ENCODE data around the gene INPP1.

The INPP1 gene

GRCh38 chr2:190380962-190381412 is 37.6 kb downstream of the INPP1 start:
- no peak for TF ChIP-seq CTCF (IDR thresholded peaks at IDR 0.05; ENCODE audit: low read depth, low read length, missing control alignments)
- no peak overlapping the region for H3K4me3 ChIP-seq (ENCODE audit: low read depth, low read length)
- in situ Hi-C loops (cut with HindIII; ENCODE audit: low sequenced_read_pairs), result no loop called here
- no peak for DNase-seq (ENCODE audit: low read depth)

GRCh38 chr2:190382851-190383250 is 39.5 kb downstream of the INPP1 start:
- in situ Hi-C loops (cut with HindIII; ENCODE audit: low sequenced_read_pairs), result no loop called here
- TF ChIP-seq CTCF (IDR thresholded peaks at IDR 0.05; ENCODE audit: low read depth, low read length, missing control alignments), result peak; percentile 49
- no peak overlapping the region for H3K4me3 ChIP-seq (ENCODE audit: low read depth, low read length)
- DNase-seq (ENCODE audit: low read depth), result peak; percentile 48

- no peak for DNase-seq (ENCODE audit: low read depth)
- in situ Hi-C loops (cut with HindIII; ENCODE audit: low sequenced_read_pairs), result no loop called here
- H3K4me3 ChIP-seq (ENCODE audit: low read depth, low read length), result no peak overlapping the region
- TF ChIP-seq CTCF (IDR thresholded peaks at IDR 0.05; ENCODE audit: low read depth, low read length, missing control alignments), result no peak
Observed at GRCh38 chr2:190387422-190387821, 44.0 kb downstream of the INPP1 start.

GRCh38 chr2:190396271-190396670 is 52.9 kb downstream of the INPP1 start:
- TF ChIP-seq CTCF (IDR thresholded peaks at IDR 0.05; ENCODE audit: low read depth, low read length, missing control alignments), result no peak
- no peak overlapping the region for H3K4me3 ChIP-seq (ENCODE audit: low read depth, low read length)
- in situ Hi-C loops (cut with HindIII; ENCODE audit: low sequenced_read_pairs), result no loop called here
- no peak for DNase-seq (ENCODE audit: low read depth)

GRCh38 chr2:190402986-190403603 is 59.7 kb downstream of the INPP1 start:
- DNase-seq (ENCODE audit: low read depth), result no peak
- no peak for TF ChIP-seq CTCF (IDR thresholded peaks at IDR 0.05; ENCODE audit: low read depth, low read length, missing control alignments)
- no peak overlapping the region for H3K4me3 ChIP-seq (ENCODE audit: low read depth, low read length)
- in situ Hi-C loops (cut with HindIII; ENCODE audit: low sequenced_read_pairs), result no loop called here

GRCh38 chr2:190404487-190404886 is 61.1 kb downstream of the INPP1 start:
- no peak for DNase-seq (ENCODE audit: low read depth)
- TF ChIP-seq CTCF (IDR thresholded peaks at IDR 0.05; ENCODE audit: low read depth, low read length, missing control alignments), result no peak
- H3K4me3 ChIP-seq (ENCODE audit: low read depth, low read length), result no peak overlapping the region
- in situ Hi-C loops (cut with HindIII; ENCODE audit: low sequenced_read_pairs), result no loop called here
